ENCODE data around the gene FIBCD1.

DNA sequence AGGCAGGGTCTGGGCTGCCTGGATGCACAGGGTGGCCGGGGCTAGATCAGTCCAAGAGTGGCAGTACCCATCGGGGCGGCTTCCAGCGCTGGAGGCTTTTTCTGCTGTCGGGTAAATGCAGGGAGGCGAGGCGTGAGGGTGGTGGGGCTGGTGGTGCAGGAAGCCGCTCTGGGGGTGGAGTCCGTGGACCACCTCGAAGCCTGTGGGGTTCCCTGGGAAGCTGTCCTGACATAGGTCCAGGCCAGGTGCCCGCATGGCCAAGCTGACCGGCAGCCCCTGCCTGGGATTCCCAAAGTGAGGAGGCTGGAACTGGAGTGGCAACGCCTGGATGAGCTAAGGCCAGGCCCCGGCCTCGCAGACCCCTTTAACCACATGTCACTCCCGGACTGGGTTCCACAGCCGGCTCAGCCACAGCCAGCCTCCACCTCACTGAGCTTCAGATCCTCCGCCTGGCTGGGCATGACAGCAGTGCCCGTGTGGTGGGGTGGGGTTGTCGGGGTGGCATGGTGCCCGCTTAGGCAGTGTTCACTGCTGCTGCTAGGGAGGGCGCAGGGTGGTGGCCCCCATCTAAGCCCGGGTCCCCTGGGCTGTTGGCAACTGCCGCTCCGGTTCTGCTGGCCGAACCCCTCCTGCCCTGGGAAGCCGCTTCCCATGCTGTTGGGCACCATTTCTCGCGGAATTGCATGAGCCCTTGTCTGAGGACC is 41.0 kb downstream of the FIBCD1 start:
- no peak for TF ChIP-seq CTCF (IDR thresholded peaks at IDR 0.05)
- TF ChIP-seq POLR2A (IDR thresholded peaks at IDR 0.05): no peak
